Activated T-cell treated with anti-CD3 and anti-CD28 coated beads, Interleukin-2, amount 50 U/mL, for 72 hours (primary cell): ENCODE results near the gene UGGT1. TPM values are rescaled to one million over a fixed set of nuclear protein-coding genes. Genes with fewer than 3 reads are reported as not detected.

Source experiments
- ATAC-seq, 2 donors: fragments of 150-1000 bp; cut with Tn5 transposase; replicated peaks in 1 of 2; 2 replicates each; pipeline ENCODE4 v1.10.0; 2021; ENCODE audit warnings: moderate library complexity in 2 of 2, mild to moderate bottlenecking in 1 of 2
- DNase-seq, 2 donors: peaks; one replicate each; pipeline ENCODE4 v3.0.0; 2021 to 2022; ENCODE audit warnings: mixed read lengths in 1 of 2
- H3K27ac Mint-ChIP-seq: one replicate; pipeline ENCODE4 v1.8.0; 2022; ENCODE audit warnings: mild to moderate bottlenecking, moderate library complexity, mixed read lengths
- H3K27me3 Mint-ChIP-seq: one replicate; pipeline ENCODE4 v1.8.0; 2022; ENCODE audit warnings: low read depth, mixed read lengths
- H3K36me3 Mint-ChIP-seq, 2 donors: one replicate each; pipeline ENCODE4 v1.8.0; 2022; ENCODE audit warnings: mixed read lengths in 2 of 2, mild to moderate bottlenecking in 1 of 2; ENCODE audit not compliant: insufficient read depth in 2 of 2
- H3K4me1 Mint-ChIP-seq: one replicate; pipeline ENCODE4 v1.8.0; 2022; ENCODE audit warnings: low read depth, mixed read lengths
- H3K4me3 Mint-ChIP-seq, 2 donors: one replicate each; pipeline ENCODE4 v1.8.0; 2022; ENCODE audit warnings: mild to moderate bottlenecking in 2 of 2, mixed read lengths in 2 of 2, moderate library complexity in 2 of 2
- H3K9me3 Mint-ChIP-seq, 2 donors: one replicate each; pipeline ENCODE4 v1.8.0; 2022; ENCODE audit warnings: mixed read lengths in 2 of 2
- total RNA-seq, 2 donors: library from RNA; stranded (reverse); gene quantifications; one replicate each; pipeline ENCODE4 v1.2.3, GENCODE V29; 2022

The UGGT1 gene
- 10 to 100 TPM; 48.6 to 54.3 TPM for total RNA-seq

GRCh38 chr2:128090945-128091725, at the start of gene UGGT1:
Gene UGGT1 (plus strand): TSS chr2:128091200. CDS start chr2:128091358, 158 bp downstream.
- DNase-seq (peak; percentile 92 to 96), ATAC-seq (peak; percentile 96 to 98)
- peaks cover 44% of the 10 kb centered on the region for H3K4me1 Mint-ChIP-seq
- H3K9me3 Mint-ChIP-seq = no peaks in the 10 kb centered on the region
- H3K4me3 Mint-ChIP-seq = peak within 1 kb of the TSS; percentile 92 to 99
- peak within 1 kb of the TSS; percentile 96 for H3K27ac Mint-ChIP-seq
- H3K27me3 Mint-ChIP-seq = no peaks in the 10 kb centered on the region
- peaks cover 0 to 4% of the 10 kb centered on the region in 2 donors for H3K36me3 Mint-ChIP-seq

- no peak for ATAC-seq
- peaks cover 16% of the 10 kb centered on the region for H3K27me3 Mint-ChIP-seq
- H3K4me1 Mint-ChIP-seq = no peaks in the 10 kb centered on the region
- H3K9me3 Mint-ChIP-seq = peaks cover 20 to 25% of the 10 kb centered on the region in 2 donors
- H3K27ac Mint-ChIP-seq = no peak overlapping the region
- DNase-seq = no peak
- peaks cover 10 to 30% of the 10 kb centered on the region in 2 donors for H3K36me3 Mint-ChIP-seq
- H3K4me3 Mint-ChIP-seq = no peak overlapping the region
These were observed 49.4 kb upstream of the UGGT1 start for GRCh38 chr2:128041561-128041960.

- DNase-seq = no peak
- no peak overlapping the region for H3K4me3 Mint-ChIP-seq
- H3K9me3 Mint-ChIP-seq = peaks cover 10 to 19% of the 10 kb centered on the region in 2 donors
- no peaks in the 10 kb centered on the region for H3K4me1 Mint-ChIP-seq
- peaks cover 16% of the 10 kb centered on the region for H3K27me3 Mint-ChIP-seq
- H3K27ac Mint-ChIP-seq = no peak overlapping the region
- no peak for ATAC-seq
- peaks cover 7 to 16% of the 10 kb centered on the region in 2 donors for H3K36me3 Mint-ChIP-seq
These were observed 48.0 kb upstream of the UGGT1 start for GRCh38 chr2:128043041-128043440.

- DNase-seq = no peak
- Mint-ChIP-seq H3K4me3 (no peak overlapping the region), H3K27ac (no peak overlapping the region), H3K36me3 (peaks cover 10 to 12% of the 10 kb centered on the region in 2 donors), H3K9me3 (peaks cover 10 to 11% of the 10 kb centered on the region in 2 donors), H3K27me3 (peaks cover 31% of the 10 kb centered on the region), H3K4me1 (no peaks in the 10 kb centered on the region)
- ATAC-seq = no peak
These were observed 37.7 kb upstream of the UGGT1 start for GRCh38 chr2:128053331-128053730.

GRCh38 chr2:128054104-128054885, 36.7 kb upstream of the UGGT1 start:
- H3K9me3 Mint-ChIP-seq = peaks cover 8 to 9% of the 10 kb centered on the region in 2 donors
- H3K27me3 Mint-ChIP-seq = peaks cover 28% of the 10 kb centered on the region

GRCh38 chr2:128057334-128057733, 33.7 kb upstream of the UGGT1 start:
- Mint-ChIP-seq H3K9me3 (peaks cover 0 to 3% of the 10 kb centered on the region in 2 donors), H3K36me3 (no peaks in the 10 kb centered on the region), H3K4me1 (no peaks in the 10 kb centered on the region)

More at GRCh38 chr2:128054104-128054885, 36.7 kb upstream of the UGGT1 start:
- no peak overlapping the region for H3K4me3 Mint-ChIP-seq
- no peak for ATAC-seq
- H3K4me1 Mint-ChIP-seq = no peaks in the 10 kb centered on the region
- no peak overlapping the region for H3K27ac Mint-ChIP-seq
- H3K36me3 Mint-ChIP-seq = peaks cover 9% of the 10 kb centered on the region in 2 donors
- no peak for DNase-seq

GRCh38 chr2:128058114-128058513, 32.9 kb upstream of the UGGT1 start:
- Mint-ChIP-seq H3K27ac (no peak overlapping the region), H3K4me1 (no peaks in the 10 kb centered on the region), H3K36me3 (no peaks in the 10 kb centered on the region), H3K4me3 (no peak overlapping the region), H3K9me3 (peaks cover 0 to 3% of the 10 kb centered on the region in 2 donors), H3K27me3 (no peaks in the 10 kb centered on the region)
- DNase-seq (no peak), ATAC-seq (no peak)

More at GRCh38 chr2:128057334-128057733, 33.7 kb upstream of the UGGT1 start:
- Mint-ChIP-seq H3K27ac (no peak overlapping the region), H3K4me3 (no peak overlapping the region), H3K27me3 (peaks cover 4% of the 10 kb centered on the region)
- ATAC-seq (no peak), DNase-seq (no peak)

GRCh38 chr2:128062571-128062970, 28.4 kb upstream of the UGGT1 start:
- H3K27ac Mint-ChIP-seq = no peak overlapping the region
- H3K4me1 Mint-ChIP-seq = no peaks in the 10 kb centered on the region
- H3K27me3 Mint-ChIP-seq = no peaks in the 10 kb centered on the region
- no peaks in the 10 kb centered on the region for H3K36me3 Mint-ChIP-seq
- H3K9me3 Mint-ChIP-seq = no peaks in the 10 kb centered on the region
- H3K4me3 Mint-ChIP-seq = no peak overlapping the region
- no peak for ATAC-seq
- DNase-seq = no peak

GRCh38 chr2:128064353-128064752, 26.6 kb upstream of the UGGT1 start:
- H3K27me3 Mint-ChIP-seq = no peaks in the 10 kb centered on the region
- no peaks in the 10 kb centered on the region for H3K4me1 Mint-ChIP-seq
- no peak overlapping the region for H3K4me3 Mint-ChIP-seq
- no peak overlapping the region for H3K27ac Mint-ChIP-seq
- DNase-seq = no peak
- H3K36me3 Mint-ChIP-seq = no peaks in the 10 kb centered on the region
- H3K9me3 Mint-ChIP-seq = no peaks in the 10 kb centered on the region
- ATAC-seq = no peak

- no peaks in the 10 kb centered on the region for H3K36me3 Mint-ChIP-seq
- ATAC-seq (no peak), DNase-seq (no peak)
- no peak overlapping the region for H3K27ac Mint-ChIP-seq
- H3K27me3 Mint-ChIP-seq = no peaks in the 10 kb centered on the region
- H3K4me3 Mint-ChIP-seq = no peak overlapping the region
- no peaks in the 10 kb centered on the region for H3K4me1 Mint-ChIP-seq
- H3K9me3 Mint-ChIP-seq = no peaks in the 10 kb centered on the region
These were observed 21.2 kb upstream of the UGGT1 start for GRCh38 chr2:128069769-128070168.

GRCh38 chr2:128073278-128073677, 17.7 kb upstream of the UGGT1 start:
- no peak for DNase-seq
- no peaks in the 10 kb centered on the region for H3K27me3 Mint-ChIP-seq

GRCh38 chr2:128076461-128077106, 14.4 kb upstream of the UGGT1 start:
- Mint-ChIP-seq H3K27me3 (no peaks in the 10 kb centered on the region), H3K36me3 (no peaks in the 10 kb centered on the region), H3K4me3 (no peak overlapping the region), H3K4me1 (no peaks in the 10 kb centered on the region), H3K27ac (no peak overlapping the region), H3K9me3 (no peaks in the 10 kb centered on the region)
- ATAC-seq (no peak), DNase-seq (no peak)

More at GRCh38 chr2:128073278-128073677, 17.7 kb upstream of the UGGT1 start:
- no peaks in the 10 kb centered on the region for H3K9me3 Mint-ChIP-seq
- no peak overlapping the region for H3K27ac Mint-ChIP-seq
- H3K4me1 Mint-ChIP-seq = no peaks in the 10 kb centered on the region
- no peak overlapping the region for H3K4me3 Mint-ChIP-seq
- H3K36me3 Mint-ChIP-seq = no peaks in the 10 kb centered on the region
- ATAC-seq = no peak

- no peak overlapping the region for H3K4me3 Mint-ChIP-seq
- no peak for DNase-seq
- H3K36me3 Mint-ChIP-seq = no peaks in the 10 kb centered on the region
- ATAC-seq = no peak
- H3K27me3 Mint-ChIP-seq = no peaks in the 10 kb centered on the region
- no peak overlapping the region for H3K27ac Mint-ChIP-seq
- peaks cover 5% of the 10 kb centered on the region for H3K4me1 Mint-ChIP-seq
- no peaks in the 10 kb centered on the region for H3K9me3 Mint-ChIP-seq
These were observed 6.2 kb upstream of the UGGT1 start for GRCh38 chr2:128084757-128085156.
